Activated CD4-positive, alpha-beta T cell treated with anti-CD3 and anti-CD28 coated beads, Interleukin-2, amount 50 U/mL, for 1 hour (primary cell): ENCODE measurements around the gene ARHGEF7.

Source experiments
- DNase-seq: peaks from one replicate; pipeline ENCODE4 v3.0.0-alpha.2; 2020

Gene ARHGEF7

GRCh38 chr13:111259058-111259457, 143.9 kb downstream of the ARHGEF7 start:
- no peak for DNase-seq

- DNase-seq, result no peak
Measured at GRCh38 chr13:111261326-111261725, 146.2 kb downstream of the ARHGEF7 start.

GRCh38 chr13:111262281-111262680, 147.2 kb downstream of the ARHGEF7 start:
- DNase-seq, result no peak

GRCh38 chr13:111262715-111263114, 147.6 kb downstream of the ARHGEF7 start:
- no peak for DNase-seq

- DNase-seq, result no peak
Measured at GRCh38 chr13:111263566-111263965, 148.5 kb downstream of the ARHGEF7 start.

- no peak for DNase-seq
Measured at GRCh38 chr13:111265006-111265700, 150.0 kb downstream of the ARHGEF7 start.

- DNase-seq, result no peak
Measured at GRCh38 chr13:111265701-111266035, 150.6 kb downstream of the ARHGEF7 start.

- DNase-seq, result no peak
Measured at GRCh38 chr13:111267205-111267604, 152.1 kb downstream of the ARHGEF7 start.

GRCh38 chr13:111267784-111268183, 152.7 kb downstream of the ARHGEF7 start:
- DNase-seq, result no peak

- no peak for DNase-seq
Measured at GRCh38 chr13:111269508-111269907, 154.4 kb downstream of the ARHGEF7 start.

- no peak for DNase-seq
Measured at GRCh38 chr13:111270126-111270525, 155.0 kb downstream of the ARHGEF7 start.

- DNase-seq, result no peak
Measured at GRCh38 chr13:111270765-111271698, 155.9 kb downstream of the ARHGEF7 start.

- DNase-seq, result no peak
Measured at GRCh38 chr13:111272117-111272516, 157.0 kb downstream of the ARHGEF7 start.

GRCh38 chr13:111275382-111275781, 160.3 kb downstream of the ARHGEF7 start:
- no peak for DNase-seq

GRCh38 chr13:111275995-111276618, 161.0 kb downstream of the ARHGEF7 start:
- DNase-seq, result no peak

- no peak for DNase-seq
Measured at GRCh38 chr13:111278258-111278657, 163.1 kb downstream of the ARHGEF7 start.

GRCh38 chr13:111278743-111279652, 163.9 kb downstream of the ARHGEF7 start:
- DNase-seq, result no peak

GRCh38 chr13:111280226-111280625, 165.1 kb downstream of the ARHGEF7 start:
- no peak for DNase-seq

GRCh38 chr13:111280681-111281585, 165.8 kb downstream of the ARHGEF7 start:
- no peak for DNase-seq

- DNase-seq, result no peak
Measured at GRCh38 chr13:111281751-111282311, 166.7 kb downstream of the ARHGEF7 start.

GRCh38 chr13:111282425-111282824, 167.3 kb downstream of the ARHGEF7 start:
- DNase-seq, result no peak
